Astrocyte of the hippocampus (primary cell): ENCODE results near the gene TBL2.
"Not testable (repeated sequence)": the region's sequence is repeated elsewhere in the genome, so short reads cannot be mapped to it uniquely, and the experiment has no call there.

Source experiments
- DNase-seq: peaks from one replicate; pipeline ENCODE4 v3.0.0; 2011; ENCODE audit warnings: low read depth, low spot score

TBL2 gene

GRCh38 chr7:73578342-73579128 lies at the start of gene TBL2:
TSS of gene TBL2 (minus strand) at chr7:73578579. CDS start at chr7:73578549, 30 bp downstream.
- peak; percentile 100 for DNase-seq

- no peak for DNase-seq
Measured at GRCh38 chr7:73626814-73627213, 48.4 kb upstream of the TBL2 start.

GRCh38 chr7:73625276-73625675 lies 46.9 kb upstream of the TBL2 start:
- DNase-seq, result no peak

GRCh38 chr7:73624669-73625001 lies 46.3 kb upstream of the TBL2 start:
- no peak for DNase-seq

GRCh38 chr7:73623798-73624668 lies 45.7 kb upstream of the TBL2 start, which contains the start of gene MLXIPL:
TSS of gene MLXIPL (minus strand) at chr7:73624522. CDS start at chr7:73624492, 30 bp downstream.
- DNase-seq, result peak; percentile 78

GRCh38 chr7:73622909-73623797 lies 44.8 kb upstream of the TBL2 start:
- DNase-seq, result no peak

GRCh38 chr7:73622527-73622908 lies 44.1 kb upstream of the TBL2 start:
- no peak for DNase-seq

GRCh38 chr7:73621168-73622063 lies 43.0 kb upstream of the TBL2 start:
- no peak for DNase-seq

- not testable (repeated sequence) for DNase-seq
Measured at GRCh38 chr7:73619394-73619793, 41.0 kb upstream of the TBL2 start.

GRCh38 chr7:73618538-73618937 lies 40.2 kb upstream of the TBL2 start:
- no peak for DNase-seq

- DNase-seq, result not testable (repeated sequence)
Measured at GRCh38 chr7:73617520-73617919, 39.1 kb upstream of the TBL2 start.

- DNase-seq, result no peak
Measured at GRCh38 chr7:73615886-73616285, 37.5 kb upstream of the TBL2 start.

GRCh38 chr7:73614937-73615336 lies 36.6 kb upstream of the TBL2 start:
- DNase-seq, result not testable (repeated sequence)

GRCh38 chr7:73613954-73614735 lies 35.8 kb upstream of the TBL2 start:
- peak; percentile 37 for DNase-seq

- peak; percentile 48 for DNase-seq
Measured at GRCh38 chr7:73612598-73613269, 34.4 kb upstream of the TBL2 start.

- DNase-seq, result no peak
Measured at GRCh38 chr7:73611017-73611555, 32.7 kb upstream of the TBL2 start.

GRCh38 chr7:73610105-73610504 lies 31.7 kb upstream of the TBL2 start:
- DNase-seq, result no peak

- not testable (repeated sequence) for DNase-seq
Measured at GRCh38 chr7:73607692-73607983, 29.3 kb upstream of the TBL2 start.
